Activated naive CD4-positive, alpha-beta T cell treated with anti-CD3 and anti-CD28 coated beads, Interleukin-2, amount 50 U/mL, for 72 hours (primary cell): Measurements from ENCODE around the gene KDELR1. TPM values are rescaled to one million over a fixed set of nuclear protein-coding genes. Genes with fewer than 3 reads are reported as not detected.
"Not testable (repeated sequence)": the region's sequence is repeated elsewhere in the genome, so short reads cannot be mapped to it uniquely, and the experiment has no call there.

Experiments
- ATAC-seq, 2 donors: fragments of 150-1000 bp; cut with Tn5 transposase; 2 replicates each; pipeline ENCODE4 v1.10.0; 2021; ENCODE audit warnings: mild to moderate bottlenecking in 2 of 2, moderate library complexity in 2 of 2
- DNase-seq, 2 donors: peaks; one replicate each; pipeline ENCODE4 v3.0.0; 2021 to 2022; ENCODE audit warnings: low spot score in 2 of 2
- H3K27ac Mint-ChIP-seq, 2 donors: one replicate each; pipeline ENCODE4 v1.8.0; 2022; ENCODE audit warnings: mild to moderate bottlenecking in 2 of 2, mixed read lengths in 2 of 2
- H3K36me3 Mint-ChIP-seq, 2 donors: one replicate each; pipeline ENCODE4 v1.8.0; 2022; ENCODE audit warnings: mixed read lengths in 2 of 2
- H3K9me3 Mint-ChIP-seq, 2 donors: one replicate each; pipeline ENCODE4 v1.8.0; 2022; ENCODE audit warnings: mixed read lengths in 2 of 2
- total RNA-seq, 2 donors: library from RNA; stranded (reverse); gene quantifications; one replicate each; pipeline ENCODE4 v1.2.3, GENCODE V29; 2022

The KDELR1 gene
- total RNA-seq, 2 donors from 2014 or later, result 91.1 to 108 TPM

DNA sequence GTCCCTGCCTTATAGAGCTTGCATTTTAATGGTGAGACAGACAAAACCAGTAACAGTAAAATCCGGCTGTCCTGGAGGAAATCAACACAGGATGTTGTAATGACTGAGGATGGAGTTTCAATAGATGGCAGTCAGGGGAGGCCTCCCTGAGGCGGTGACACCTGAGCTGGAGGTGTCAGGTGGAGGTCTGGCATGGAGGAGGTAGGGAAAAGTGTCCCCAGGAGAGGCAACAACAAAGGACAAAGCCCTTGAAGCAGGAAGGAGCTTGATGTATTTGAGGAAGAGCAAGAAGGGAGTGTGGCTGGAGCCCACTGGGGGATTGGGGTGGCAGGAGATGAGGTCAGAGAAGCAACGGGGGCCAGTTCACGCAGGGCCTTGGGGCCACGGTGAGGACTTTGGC, 9.9 kb upstream of the KDELR1 start:
- H3K27ac Mint-ChIP-seq, result peak overlapping the region in 1 of 2 donors; percentile 16
- peaks cover 4 to 10% of the 10 kb centered on the region in 2 donors for H3K9me3 Mint-ChIP-seq
- ATAC-seq (no peak), DNase-seq (no peak)
- peaks cover 6 to 9% of the 10 kb centered on the region in 2 donors for H3K36me3 Mint-ChIP-seq

DNA sequence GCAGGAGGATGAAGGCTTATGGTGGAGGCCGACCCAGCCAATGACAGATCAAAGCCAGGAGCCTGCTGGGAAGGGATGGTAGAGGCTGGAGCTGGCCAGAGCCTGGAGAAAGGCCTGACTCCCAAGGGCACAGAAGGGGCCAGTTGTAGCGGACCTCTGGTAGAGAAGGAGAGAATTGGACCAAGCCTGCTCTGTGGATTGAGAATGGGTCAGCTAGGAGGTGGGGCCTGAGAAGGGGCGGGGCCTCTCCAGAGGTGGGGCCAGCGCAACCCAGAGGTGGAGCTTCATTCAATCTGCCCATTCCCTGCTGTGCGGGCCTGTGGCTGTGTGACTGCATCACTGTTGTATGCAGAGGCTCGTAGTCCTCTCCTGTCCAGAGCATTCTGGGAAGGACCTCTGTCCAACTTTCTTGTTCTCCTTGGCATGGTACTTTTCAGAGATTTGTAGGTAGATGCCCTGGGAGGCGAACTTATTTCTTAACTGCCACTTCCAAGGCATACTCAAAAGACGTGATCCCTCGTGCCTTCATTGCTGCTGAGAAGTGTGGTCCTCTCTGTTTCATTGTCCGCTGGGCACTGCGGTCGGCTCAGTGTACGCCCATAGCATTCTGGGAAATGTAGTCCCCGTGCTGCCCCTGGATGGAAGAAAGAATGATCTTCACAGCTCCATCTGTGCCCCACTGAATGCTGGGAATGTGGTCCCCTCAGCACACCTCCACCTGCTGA, 8.8 kb upstream of the KDELR1 start:
- Mint-ChIP-seq H3K27ac (no peak overlapping the region), H3K36me3 (peaks cover 6 to 9% of the 10 kb centered on the region in 2 donors), H3K9me3 (peaks cover 4 to 10% of the 10 kb centered on the region in 2 donors)
- ATAC-seq, result peak; percentile 15 to 51
- no peak for DNase-seq

DNA sequence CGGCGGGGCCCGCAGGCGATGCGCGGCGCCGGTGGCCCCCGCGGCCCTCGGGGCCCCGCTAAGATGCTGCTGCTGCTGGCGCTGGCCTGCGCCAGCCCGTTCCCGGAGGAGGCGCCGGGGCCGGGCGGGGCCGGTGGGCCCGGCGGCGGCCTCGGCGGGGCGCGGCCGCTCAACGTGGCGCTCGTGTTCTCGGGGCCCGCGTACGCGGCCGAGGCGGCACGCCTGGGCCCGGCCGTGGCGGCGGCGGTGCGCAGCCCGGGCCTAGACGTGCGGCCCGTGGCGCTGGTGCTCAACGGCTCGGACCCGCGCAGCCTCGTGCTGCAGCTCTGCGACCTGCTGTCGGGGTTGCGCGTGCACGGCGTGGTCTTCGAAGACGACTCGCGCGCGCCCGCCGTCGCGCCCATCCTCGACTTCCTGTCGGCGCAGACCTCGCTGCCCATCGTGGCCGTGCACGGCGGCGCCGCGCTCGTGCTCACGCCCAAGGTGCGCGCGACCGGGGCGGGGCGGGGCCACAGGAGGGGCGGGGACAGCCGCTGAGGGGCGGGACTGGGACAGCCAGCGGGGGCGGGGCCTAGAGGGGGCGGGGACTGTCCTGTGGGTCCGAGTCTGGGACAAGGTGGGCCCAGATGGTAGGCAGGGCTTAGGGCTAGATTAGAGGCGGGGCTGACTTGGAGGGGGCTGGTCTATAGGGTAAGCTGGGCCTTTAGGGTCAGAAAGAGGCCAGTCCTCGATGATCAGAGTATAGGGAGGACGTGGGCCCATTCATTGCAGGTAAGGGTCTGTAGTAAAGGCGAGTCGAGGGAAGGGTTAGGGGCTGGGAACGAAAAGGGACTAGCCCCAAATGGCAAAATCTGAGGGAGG, 7.3 kb upstream of the KDELR1 start:
- Mint-ChIP-seq H3K27ac (peak overlapping the region in 1 of 2 donors; percentile 81), H3K36me3 (peaks cover 6 to 9% of the 10 kb centered on the region in 2 donors), H3K9me3 (peaks cover 4 to 10% of the 10 kb centered on the region in 2 donors)
- peak; percentile 82 to 87 for DNase-seq
- peak; percentile 74 to 83 for ATAC-seq

DNA sequence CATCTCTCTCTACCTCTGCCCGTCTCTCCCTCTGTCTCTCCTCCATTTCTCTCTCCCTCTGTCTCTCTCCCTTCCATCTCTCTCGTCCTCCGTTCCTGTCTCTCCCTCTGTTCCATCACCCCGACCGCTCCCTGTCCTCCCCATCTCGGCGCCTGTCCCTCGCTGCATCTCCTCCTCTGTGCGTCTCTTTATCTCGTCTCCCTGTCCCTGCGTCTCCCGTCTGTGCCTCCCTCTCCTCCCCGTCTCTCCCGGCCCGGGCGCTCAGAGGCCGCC, 6.7 kb upstream of the KDELR1 start:
- H3K9me3 Mint-ChIP-seq, result peaks cover 4 to 10% of the 10 kb centered on the region in 2 donors
- peaks cover 6 to 9% of the 10 kb centered on the region in 2 donors for H3K36me3 Mint-ChIP-seq
- H3K27ac Mint-ChIP-seq, result peak overlapping the region; percentile 81 to 89
- ATAC-seq, result no peak
- no peak for DNase-seq

DNA sequence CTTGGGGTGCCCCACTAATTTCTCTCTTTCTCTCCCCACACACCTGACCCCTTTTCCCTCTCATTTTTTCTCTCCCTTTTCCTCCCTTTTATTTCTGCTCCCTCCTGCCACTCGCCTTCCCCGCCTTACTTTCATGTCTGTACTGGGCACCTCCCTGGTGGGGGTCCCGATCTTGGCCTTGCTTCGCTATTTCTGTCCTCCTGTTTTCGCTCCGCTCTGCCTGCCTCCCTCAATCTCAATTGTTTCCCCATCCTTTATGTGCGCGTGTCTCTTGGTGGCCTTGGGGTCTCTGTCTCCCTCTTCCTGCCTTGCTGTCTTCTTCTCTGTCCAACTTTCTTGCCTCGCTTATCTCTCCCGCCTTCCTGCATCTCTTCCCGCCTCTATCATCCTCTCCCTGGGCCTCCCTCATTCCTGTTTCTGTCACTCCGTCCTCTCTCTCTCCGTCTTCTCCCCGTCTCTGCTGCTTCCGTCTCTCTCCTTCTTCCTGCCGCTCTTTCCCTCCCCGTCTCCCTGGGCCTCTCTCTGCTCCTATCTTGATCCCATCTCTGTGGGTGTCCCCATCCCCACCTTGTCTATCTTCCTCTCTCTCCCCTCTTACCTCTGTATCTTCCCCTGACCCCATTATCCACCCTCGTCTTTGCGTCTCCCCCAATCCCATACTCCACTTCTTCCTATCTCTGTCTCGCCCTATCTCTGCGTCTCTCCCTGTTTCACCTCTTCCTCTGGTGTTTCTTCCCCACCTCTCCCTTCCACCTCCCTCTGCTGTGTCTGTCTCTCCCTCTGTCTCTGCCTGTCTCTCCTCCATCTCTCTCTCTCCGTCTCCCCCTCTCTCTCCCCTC, 6.1 kb upstream of the KDELR1 start:
- ATAC-seq, result no peak
- Mint-ChIP-seq H3K36me3 (peaks cover 6 to 9% of the 10 kb centered on the region in 2 donors), H3K9me3 (peaks cover 4 to 10% of the 10 kb centered on the region in 2 donors), H3K27ac (peak overlapping the region; percentile 81 to 89)
- no peak for DNase-seq

DNA sequence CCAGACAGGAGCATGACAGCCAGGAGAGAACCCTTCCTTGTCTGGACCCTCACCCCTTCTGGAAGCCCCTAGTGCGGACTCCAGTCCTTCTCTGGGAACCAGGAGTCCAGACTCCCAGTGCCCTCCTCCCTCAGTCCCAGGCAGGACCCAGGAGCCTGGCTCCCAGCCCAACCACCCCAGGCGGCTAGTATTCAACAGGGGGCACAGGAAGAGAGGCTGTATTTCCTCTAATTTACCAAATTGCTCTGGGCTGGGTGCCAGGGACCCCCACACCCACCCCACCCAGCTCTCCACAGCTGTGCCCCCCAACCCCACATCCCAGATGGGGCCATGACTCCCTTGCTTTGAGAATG, 5.4 kb upstream of the KDELR1 start:
- Mint-ChIP-seq H3K36me3 (peaks cover 6 to 9% of the 10 kb centered on the region in 2 donors), H3K9me3 (peaks cover 4 to 10% of the 10 kb centered on the region in 2 donors), H3K27ac (no peak overlapping the region)
- no peak for ATAC-seq
- DNase-seq, result no peak

DNA sequence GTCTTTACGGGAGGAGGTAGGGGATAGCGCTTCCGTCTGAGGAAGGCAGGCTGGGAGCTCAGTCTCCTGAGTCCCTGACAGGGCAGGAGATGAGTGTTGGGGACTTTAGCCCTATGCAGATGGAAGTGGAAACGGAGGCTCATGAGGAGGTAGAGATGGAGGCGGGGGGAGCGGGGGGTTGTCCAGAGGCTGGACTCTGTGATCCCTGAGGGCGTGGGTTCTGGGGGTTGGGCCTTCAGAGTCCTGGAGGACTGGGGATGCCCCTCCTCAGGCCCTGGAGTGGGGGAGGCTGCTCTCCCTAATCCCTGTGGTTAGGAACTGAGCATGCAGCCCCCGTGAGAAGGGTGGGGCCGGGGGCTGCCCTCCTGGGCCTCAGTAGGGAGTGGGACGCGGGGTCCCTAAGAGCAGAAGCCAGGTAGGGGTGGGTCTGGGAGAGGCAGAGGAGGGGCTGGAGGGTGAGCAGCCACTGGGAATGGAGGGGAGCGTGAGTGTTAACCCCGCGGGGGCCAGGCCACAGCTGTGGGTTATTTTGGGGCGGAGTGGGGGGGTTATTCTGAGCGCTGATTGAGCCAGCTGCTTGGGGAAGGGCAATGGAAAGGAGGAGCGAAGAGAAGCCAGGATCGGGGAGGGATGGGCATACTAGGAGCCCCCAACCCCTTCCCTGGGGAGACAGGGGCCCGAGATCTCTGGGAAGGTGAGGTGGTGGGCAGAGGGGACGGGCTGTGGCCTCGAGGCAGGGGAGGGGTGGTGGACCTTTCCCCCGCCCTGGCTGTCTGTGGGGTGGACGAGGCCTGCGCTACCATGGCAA, 4.9 kb upstream of the KDELR1 start:
- no peak overlapping the region for H3K27ac Mint-ChIP-seq
- peaks cover 4 to 10% of the 10 kb centered on the region in 2 donors for H3K9me3 Mint-ChIP-seq
- DNase-seq (no peak), ATAC-seq (no peak)
- H3K36me3 Mint-ChIP-seq, result peaks cover 6 to 9% of the 10 kb centered on the region in 2 donors

DNA sequence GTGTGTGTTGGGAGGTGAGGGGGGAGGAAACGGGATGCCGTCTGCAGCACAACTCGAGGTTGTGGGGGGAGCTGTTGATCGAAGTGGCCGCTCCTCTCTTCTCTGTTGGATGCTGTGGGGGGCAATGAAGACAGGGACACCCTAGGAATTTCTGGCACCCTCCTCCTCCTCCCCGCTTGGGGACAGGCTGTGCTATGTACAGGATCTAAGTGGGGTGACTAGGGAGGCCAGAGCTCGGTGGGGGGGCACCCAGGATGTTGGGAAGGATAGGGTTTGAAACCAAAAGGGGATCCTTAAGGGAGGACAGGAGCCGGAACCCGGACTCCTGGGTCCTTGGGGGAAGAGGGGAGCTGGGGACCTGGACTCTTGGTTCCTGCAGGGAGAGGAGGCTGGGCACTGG, 4.1 kb upstream of the KDELR1 start:
- ATAC-seq, result no peak
- Mint-ChIP-seq H3K9me3 (peaks cover 4 to 10% of the 10 kb centered on the region in 2 donors), H3K36me3 (peaks cover 6 to 15% of the 10 kb centered on the region in 2 donors), H3K27ac (no peak overlapping the region)
- no peak for DNase-seq

DNA sequence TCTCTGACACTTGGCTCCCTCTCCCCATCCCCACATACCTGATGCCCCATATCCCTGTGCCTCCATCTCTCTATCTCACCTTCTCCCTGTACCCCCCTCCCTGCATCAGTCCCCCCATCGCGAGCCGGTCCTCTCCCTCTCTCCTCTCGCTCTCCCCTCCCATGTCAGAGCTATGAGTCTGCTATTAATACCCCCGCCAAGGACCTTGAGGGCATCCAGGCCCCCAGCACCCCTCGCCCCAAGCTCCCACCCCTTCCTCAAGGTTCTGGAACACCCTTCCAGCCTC, 3.8 kb upstream of the KDELR1 start:
- Mint-ChIP-seq H3K9me3 (peaks cover 4 to 10% of the 10 kb centered on the region in 2 donors), H3K27ac (no peak overlapping the region), H3K36me3 (peaks cover 6 to 15% of the 10 kb centered on the region in 2 donors)
- ATAC-seq (no peak), DNase-seq (no peak)

DNA sequence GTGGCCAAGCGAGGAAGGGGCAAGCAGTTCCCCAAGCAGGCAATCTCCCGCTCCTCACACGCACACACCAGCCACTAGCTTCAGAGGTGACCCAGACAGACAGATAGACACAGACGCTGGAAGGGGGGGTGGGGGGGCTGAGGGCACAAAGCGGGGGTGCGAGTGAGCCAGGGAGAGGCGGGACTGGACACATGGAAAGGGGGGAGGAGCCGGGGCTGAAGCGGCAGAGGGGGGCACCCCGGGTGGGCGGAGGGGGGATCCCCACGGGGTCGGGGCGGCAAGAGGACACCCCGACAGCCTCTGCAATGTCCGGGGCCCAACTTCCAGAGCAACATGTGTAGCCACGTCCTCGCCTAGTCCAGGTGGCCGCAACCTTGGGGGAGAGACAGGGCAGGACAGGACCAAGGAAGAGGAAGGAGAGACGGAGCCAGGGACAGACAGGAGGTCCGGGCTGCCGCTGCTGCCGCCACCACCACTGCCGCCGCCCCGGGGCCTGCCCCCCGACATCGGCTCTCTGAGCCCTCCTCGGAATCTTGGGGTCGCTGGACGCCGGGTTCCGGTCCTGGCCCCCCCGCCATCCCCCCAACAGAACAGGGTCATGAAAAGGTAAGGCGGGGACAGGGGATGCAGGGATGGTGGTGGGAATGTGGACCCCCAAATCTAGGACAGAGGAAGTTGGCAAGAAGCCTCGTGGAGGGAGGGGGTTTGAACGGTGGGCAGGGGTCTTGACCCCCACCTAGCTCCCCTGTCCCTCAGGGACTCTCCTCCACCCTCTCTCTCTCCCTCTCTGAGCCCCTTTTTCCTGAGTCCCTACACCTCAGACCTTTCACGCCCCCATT, 3.2 kb upstream of the KDELR1 start:
- DNase-seq, result no peak
- no peak for ATAC-seq
- no peak overlapping the region for H3K27ac Mint-ChIP-seq
- H3K9me3 Mint-ChIP-seq, result peaks cover 3 to 8% of the 10 kb centered on the region in 2 donors
- H3K36me3 Mint-ChIP-seq, result peaks cover 6 to 15% of the 10 kb centered on the region in 2 donors

DNA sequence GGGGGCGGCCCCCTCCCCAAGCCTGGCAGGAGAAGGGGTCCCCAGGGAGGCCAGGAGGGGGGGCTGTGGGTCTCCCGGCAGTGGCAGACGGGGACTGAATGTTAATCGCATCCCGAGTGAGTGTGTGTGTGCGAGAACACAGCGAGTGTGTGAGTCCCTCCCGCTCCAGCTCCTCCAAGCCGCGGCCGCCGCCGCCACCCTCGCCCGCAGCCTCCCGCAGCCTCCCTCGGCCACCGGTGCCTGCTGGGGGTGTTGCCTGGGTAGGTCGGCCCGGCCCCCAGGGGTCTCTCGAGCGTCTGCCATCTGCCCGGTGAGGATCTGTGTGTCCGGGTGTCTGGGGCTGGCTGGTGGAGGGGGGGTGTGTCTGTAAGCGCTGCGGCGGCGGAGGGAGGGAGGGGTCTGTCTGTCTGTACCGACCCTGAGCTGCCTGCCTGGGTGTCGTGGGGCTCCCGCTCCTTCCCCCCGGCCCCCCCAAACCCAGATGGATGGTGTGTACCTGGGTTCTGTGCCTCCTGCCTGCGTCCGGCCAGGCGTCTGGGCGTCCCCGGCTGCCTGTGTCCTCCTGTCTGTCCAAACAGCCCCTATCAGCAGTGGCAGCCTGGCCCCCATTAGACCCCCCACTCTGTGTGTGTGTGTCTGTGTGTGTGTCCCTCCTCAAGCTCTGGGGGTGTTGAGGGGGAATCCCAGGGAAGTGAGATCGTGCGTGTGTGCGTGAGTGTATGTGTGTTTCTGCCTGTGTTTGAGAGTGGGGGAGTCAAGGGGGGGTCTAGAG, 2.4 kb upstream of the KDELR1 start, which contains the start of gene GRIN2D:
GRIN2D (plus strand) TSS at position 110 of the 772 bp plus-strand sequence. CDS start 4,725 bp downstream, outside the sequence.
- H3K36me3 Mint-ChIP-seq, result peaks cover 6 to 15% of the 10 kb centered on the region in 2 donors
- H3K9me3 Mint-ChIP-seq, result no peaks in the 10 kb centered on the region
- DNase-seq (no peak), ATAC-seq (no peak)
- H3K27ac Mint-ChIP-seq, result no peak within 1 kb of the TSS

DNA sequence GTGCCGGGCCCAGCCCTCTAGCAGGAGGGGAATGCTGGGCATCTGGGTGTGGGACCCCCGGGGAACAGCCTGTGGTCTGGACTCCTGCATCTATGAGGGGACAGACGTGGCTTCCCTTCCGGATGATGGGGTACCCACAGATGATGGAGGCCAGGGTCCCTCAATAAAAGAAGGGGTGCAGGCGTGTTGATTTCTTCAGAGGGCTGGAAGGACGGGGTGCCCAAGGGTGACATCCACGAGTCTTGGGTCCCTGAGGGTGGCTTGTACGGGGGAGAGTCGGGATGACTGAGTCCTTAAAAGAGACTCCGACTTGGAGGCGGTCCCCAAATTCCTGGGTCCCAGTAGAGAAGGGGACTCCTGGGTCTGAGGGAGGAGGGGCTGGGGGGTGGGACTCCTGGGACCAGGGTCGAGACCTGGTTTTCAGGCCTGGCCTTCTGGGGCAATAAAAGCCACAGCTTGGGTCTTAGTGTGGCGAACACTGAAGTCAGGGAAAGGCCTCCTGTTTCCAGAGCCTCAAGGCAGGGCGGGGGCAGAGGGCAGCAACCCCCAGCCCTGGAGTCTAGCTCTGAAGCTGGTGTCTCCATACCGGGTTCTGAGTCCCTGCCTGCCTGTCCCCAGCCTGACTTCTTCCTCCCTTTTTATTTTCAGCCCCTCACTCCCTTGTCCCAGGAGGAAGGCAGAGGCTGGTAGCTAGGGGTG, 1.7 kb upstream of the KDELR1 start:
- Mint-ChIP-seq H3K27ac (no peak overlapping the region), H3K9me3 (no peaks in the 10 kb centered on the region), H3K36me3 (peaks cover 5 to 18% of the 10 kb centered on the region in 2 donors)
- ATAC-seq (no peak), DNase-seq (no peak)

DNA sequence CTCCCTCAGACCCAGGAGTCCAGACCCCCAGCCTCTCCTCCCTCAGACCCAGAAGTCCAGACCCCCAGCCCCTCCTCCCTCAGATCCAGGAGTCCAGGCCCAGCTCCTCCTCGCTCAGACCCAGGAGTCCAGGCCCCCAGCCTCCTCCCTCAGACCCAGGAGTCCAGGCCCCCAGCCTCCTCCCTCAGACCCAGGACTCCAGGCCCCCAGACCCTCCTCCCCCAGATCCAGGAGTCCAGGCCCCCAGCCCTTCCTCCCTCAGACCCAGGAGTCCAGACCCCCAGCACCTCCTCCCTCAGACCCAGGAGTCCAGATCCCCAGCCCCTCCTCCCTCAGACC, 624 bp upstream of the KDELR1 start:
- peak overlapping the region in 1 of 2 donors; percentile 96 for H3K27ac Mint-ChIP-seq
- not testable (repeated sequence) for DNase-seq, H3K9me3 Mint-ChIP-seq, ATAC-seq
- peaks cover 0 to 11% of the 10 kb centered on the region in 2 donors for H3K36me3 Mint-ChIP-seq
